Osteoblast (primary cell): ENCODE data around the gene SLC13A3. TPM values are rescaled to one million over a fixed set of nuclear protein-coding genes. Genes with fewer than 3 reads are reported as not detected.

Experiments used
- DNase-seq: peaks from one replicate; pipeline ENCODE4 v3.0.0; 2011; ENCODE audit warnings: low spot score, mixed read lengths; ENCODE audit not compliant: insufficient read length; ENCODE audit errors: missing footprints
- H2AFZ ChIP-seq: 2 replicates; pipeline ENCODE4 v1.6.0; 2011; ENCODE audit warnings: mild to moderate bottlenecking, low read length
- H3K27ac ChIP-seq: 2 replicates; pipeline ENCODE4 v1.5.1; 2011; ENCODE audit warnings: mild to moderate bottlenecking, low read depth, low read length, moderate library complexity
- H3K27me3 ChIP-seq: 2 replicates; pipeline ENCODE4 v1.6.0; 2012; ENCODE audit warnings: mild to moderate bottlenecking, control low read depth, inconsistent platforms, low read length, moderate library complexity; ENCODE audit not compliant: insufficient read depth
- H3K36me3 ChIP-seq: 2 replicates; pipeline ENCODE4 v1.5.1; 2011; ENCODE audit warnings: mild to moderate bottlenecking, low read length, control low read depth, moderate library complexity; ENCODE audit not compliant: insufficient read depth
- H3K4me1 ChIP-seq: 2 replicates; pipeline ENCODE4 v1.5.1; 2011; ENCODE audit warnings: mild to moderate bottlenecking, low read length, control low read depth, moderate library complexity; ENCODE audit not compliant: insufficient read depth
- H3K4me2 ChIP-seq: 2 replicates; pipeline ENCODE4 v1.6.0; 2011; ENCODE audit warnings: mild to moderate bottlenecking, low read length; ENCODE audit not compliant: insufficient read depth
- H3K4me3 ChIP-seq: fragments of 200-600 bp; sonication (generic); 3 replicates; pipeline ENCODE4 v1.5.1; 2012; ENCODE audit warnings: mild to moderate bottlenecking, low read length, inconsistent platforms; ENCODE audit not compliant: insufficient read depth
- H3K79me2 ChIP-seq: 2 replicates; pipeline ENCODE4 v1.6.0; 2012; ENCODE audit warnings: mild to moderate bottlenecking, low read length, control low read depth, inconsistent platforms; ENCODE audit not compliant: insufficient read depth
- H3K9me3 ChIP-seq: 2 replicates; pipeline ENCODE4 v1.5.1; 2011; ENCODE audit warnings: low read depth, low read length, control low read depth
- H4K20me1 ChIP-seq: 2 replicates; pipeline ENCODE4 v1.6.0; 2012; ENCODE audit warnings: mild to moderate bottlenecking, low read length, control low read depth; ENCODE audit not compliant: insufficient read depth
- CTCF ChIP-seq: IDR thresholded peaks from 2 replicates; pipeline ENCODE4 v1.5.1; 2011; ENCODE audit warnings: mild to moderate bottlenecking, low read depth, low read length, moderate library complexity; ENCODE audit errors: extremely low read depth
- total RNA-seq: library from RNA; depleted of rRNA; stranded (reverse); fragments of >200 nt; gene quantifications from 2 replicates; pipeline ENCODE4 v1.2.3, GENCODE V29; 2012

The SLC13A3 gene
- total RNA-seq, 1 donor, result 1.8 TPM

- TF ChIP-seq CTCF, result no peak
- Histone ChIP-seq H4K20me1 (no peaks in the 10 kb centered on the region), H3K79me2 (no peaks in the 10 kb centered on the region)
Measured at GRCh38 chr20:46580613-46581205, 70.5 kb downstream of the SLC13A3 start.

GRCh38 chr20:46578745-46579144, 72.5 kb downstream of the SLC13A3 start:
- H3K79me2 ChIP-seq, result no peaks in the 10 kb centered on the region
- no peaks in the 10 kb centered on the region for H3K9me3 ChIP-seq
- no peaks in the 10 kb centered on the region for H3K36me3 ChIP-seq
- no peak overlapping the region for H3K27ac ChIP-seq
- no peaks in the 10 kb centered on the region for H4K20me1 ChIP-seq
- no peak overlapping the region for H3K4me3 ChIP-seq
- H2AFZ ChIP-seq, result no peak overlapping the region
- no peaks in the 10 kb centered on the region for H3K4me1 ChIP-seq
- no peak overlapping the region for H3K4me2 ChIP-seq
- DNase-seq, result no peak
- H3K27me3 ChIP-seq, result no peaks in the 10 kb centered on the region
- no peak for TF ChIP-seq CTCF

More at GRCh38 chr20:46580613-46581205, 70.5 kb downstream of the SLC13A3 start:
- H3K36me3 ChIP-seq, result no peaks in the 10 kb centered on the region
- no peaks in the 10 kb centered on the region for H3K27me3 ChIP-seq
- no peak for DNase-seq
- no peak overlapping the region for H3K4me3 ChIP-seq
- H3K27ac ChIP-seq, result no peak overlapping the region
- H2AFZ ChIP-seq, result no peak overlapping the region
- H3K4me1 ChIP-seq, result no peaks in the 10 kb centered on the region
- no peak overlapping the region for H3K4me2 ChIP-seq
- no peaks in the 10 kb centered on the region for H3K9me3 ChIP-seq

GRCh38 chr20:46576774-46577395, 74.4 kb downstream of the SLC13A3 start:
- Histone ChIP-seq H4K20me1 (no peaks in the 10 kb centered on the region), H3K4me2 (no peak overlapping the region), H3K4me1 (no peaks in the 10 kb centered on the region), H3K27me3 (peaks cover 3% of the 10 kb centered on the region), H2AFZ (no peak overlapping the region), H3K36me3 (no peaks in the 10 kb centered on the region), H3K9me3 (no peaks in the 10 kb centered on the region), H3K27ac (no peak overlapping the region), H3K79me2 (no peaks in the 10 kb centered on the region), H3K4me3 (no peak overlapping the region)
- no peak for DNase-seq
- TF ChIP-seq CTCF, result no peak

GRCh38 chr20:46575937-46576461, 75.3 kb downstream of the SLC13A3 start:
- no peak for TF ChIP-seq CTCF
- H3K79me2 ChIP-seq, result no peaks in the 10 kb centered on the region
- H4K20me1 ChIP-seq, result no peaks in the 10 kb centered on the region
- H3K36me3 ChIP-seq, result no peaks in the 10 kb centered on the region
- H3K4me2 ChIP-seq, result no peak overlapping the region
- H3K9me3 ChIP-seq, result no peaks in the 10 kb centered on the region
- H3K27me3 ChIP-seq, result peaks cover 3% of the 10 kb centered on the region
- no peak overlapping the region for H2AFZ ChIP-seq
- no peak overlapping the region for H3K4me3 ChIP-seq
- no peaks in the 10 kb centered on the region for H3K4me1 ChIP-seq
- H3K27ac ChIP-seq, result no peak overlapping the region
- no peak for DNase-seq
